Panc1 (cell line): Measurements from ENCODE around the gene TJP1. TPM values are rescaled to one million over a fixed set of nuclear protein-coding genes. Genes with fewer than 3 reads are reported as not detected.

Experiments
- ATAC-seq: fragments of 200-7000 bp; cut with Tn5 transposase; 2 replicates; pipeline ENCODE4 v1.9.1; 2020; ENCODE audit warnings: mild to moderate bottlenecking, moderate library complexity
- BruUV-seq: library from RNA; stranded (reverse); fragments of 400-500 nt; replicated peaks from 2 replicates; lab custom pipeline; 2021; lab: Mats Ljungman, UMichigan
- CTCF ChIA-PET: fragments of 300-600 bp; sonication (Branson Sonifier 250); formaldehyde crosslinking; loops from one replicate; lab custom pipeline; 2022; ENCODE audit warnings: antibody characterized with exemption; lab: Charles Lee
- POLR2A ChIA-PET: fragments of 300-600 bp; sonication (Branson Sonifier 250); formaldehyde crosslinking; loops from one replicate; lab custom pipeline; 2022; ENCODE audit warnings: antibody characterized with exemption; lab: Charles Lee
- DNase-seq: peaks from one replicate; pipeline ENCODE4 v3.0.0-alpha.2; 2010; ENCODE audit warnings: low read depth, low spot score
- H3K27ac ChIP-seq: 2 replicates; pipeline ENCODE4 v1.5.1; 2011; ENCODE audit warnings: mild to moderate bottlenecking, low read length, inconsistent platforms
- H3K27me3 ChIP-seq: fragments of 200-500 bp; sonication (Bioruptor generic); 2 replicates; pipeline ENCODE4 v1.6.0; 2014; ENCODE audit warnings: low read length, inconsistent platforms; ENCODE audit not compliant: control insufficient read depth, insufficient read depth
- H3K36me3 ChIP-seq: fragments of 200-500 bp; sonication (Bioruptor generic); 2 replicates; pipeline ENCODE4 v1.5.1; 2014; ENCODE audit warnings: inconsistent platforms, mild to moderate bottlenecking, low read length, moderate library complexity; ENCODE audit not compliant: control insufficient read depth, insufficient read depth
- H3K4me1 ChIP-seq: 2 replicates; pipeline ENCODE4 v1.5.1; 2011; ENCODE audit warnings: inconsistent platforms, mild to moderate bottlenecking, low read length, moderate library complexity; ENCODE audit not compliant: control insufficient read depth, insufficient read depth
- H3K4me3 ChIP-seq, 2 experiments: 2 replicates each; pipeline ENCODE4 v1.5.1; 2011 to 2012; ENCODE audit warnings: low read depth in 2 of 2, low read length in 2 of 2, mild to moderate bottlenecking in 2 of 2, inconsistent platforms in 1 of 2, moderate library complexity in 1 of 2
- H3K9me3 ChIP-seq: fragments of 200-500 bp; sonication (Bioruptor generic); 2 replicates; pipeline ENCODE4 v1.5.1; 2014; ENCODE audit warnings: low read depth, mild to moderate bottlenecking, inconsistent platforms, low read length, moderate library complexity; ENCODE audit not compliant: control insufficient read depth, insufficient read depth
- CTCF ChIP-seq: fragments of 450-650 bp; IDR thresholded peaks from 2 replicates; pipeline ENCODE4 v1.5.1; 2017; ENCODE audit warnings: mild to moderate bottlenecking
- POLR2AphosphoS5 ChIP-seq: IDR thresholded peaks from 2 replicates; pipeline ENCODE4 v1.6.1; 2012; ENCODE audit warnings: mild to moderate bottlenecking, low read depth, low read length, moderate library complexity
- SIN3A ChIP-seq: IDR thresholded peaks from 2 replicates; pipeline ENCODE4 v1.6.1; 2012; ENCODE audit warnings: low read depth, mild to moderate bottlenecking, low read length, moderate library complexity, borderline replicate concordance; ENCODE audit not compliant: insufficient read depth
- TCF7L2 ChIP-seq: IDR thresholded peaks from 2 replicates; pipeline ENCODE4 v1.6.1; 2011; ENCODE audit warnings: mild to moderate bottlenecking, low read depth, low read length, inconsistent platforms
- in situ Hi-C: cut with HindIII; loops from 2 replicates; pipeline ENCODE4 v1.10.0; 2016; ENCODE audit warnings: low sequenced_read_pairs, low pct_unique_long_range_greater_than_20kb
- intact Hi-C: fragments of 100-400 bp; cut with micrococcal nuclease; formaldehyde crosslinking; loops from one replicate; pipeline ENCODE4 v1.10.0; 2022; ENCODE audit not compliant: unreplicated experiment
- total RNA-seq: library from RNA; stranded (reverse); gene quantifications from one replicate; pipeline ENCODE4 v1.2.1, GENCODE V29; 2021; ENCODE audit not compliant: unreplicated experiment
- TF ChIP-seq, protein P1 (sequence below), 2 experiments: IDR thresholded peaks; 2 replicates each; pipeline ENCODE4 v1.6.1; 2011 to 2012; ENCODE audit warnings: low read depth in 2 of 2, control low read depth in 1 of 2, low read length in 1 of 2, mild to moderate bottlenecking in 1 of 2, moderate library complexity in 1 of 2; ENCODE audit not compliant: insufficient read depth in 1 of 2

TJP1 gene
- total RNA-seq, 1 experiment from 2014 or later, result 79.1 TPM

DNA sequence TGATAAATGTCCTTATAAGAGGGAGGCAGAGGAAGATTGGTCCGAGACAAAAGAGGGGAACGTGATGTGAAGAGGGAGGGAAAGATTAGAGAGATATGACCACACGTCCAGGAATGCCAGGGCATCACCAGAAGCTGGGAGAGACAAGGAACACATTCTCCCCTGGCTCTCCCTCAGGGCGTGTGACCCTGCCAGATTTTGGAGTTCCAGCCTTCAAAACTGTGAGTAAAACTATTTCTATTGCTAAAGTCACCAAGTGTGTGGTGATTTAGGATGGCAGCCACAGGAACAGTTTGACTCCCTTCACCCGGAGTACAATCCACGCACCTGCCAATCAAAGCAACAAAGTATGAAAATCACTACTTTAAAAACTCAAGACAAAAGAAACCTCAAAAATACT, 32.1 kb upstream of the TJP1 start:
- H3K27me3 ChIP-seq, result no peaks in the 10 kb centered on the region
- ChIA-PET POLR2A (no interaction called here), CTCF (interaction anchor here (0.9 kb wide), 1 partner anchor 71 kb away, joined by 3 read pairs; no protein-coding TSS in a partner anchor)
- no peaks in the 10 kb centered on the region for H3K36me3 ChIP-seq
- no peaks in the 10 kb centered on the region for H3K4me1 ChIP-seq
- BruUV-seq, result no TSS peak
- ATAC-seq (no peak), DNase-seq (no peak)
- no peaks in the 10 kb centered on the region for H3K9me3 ChIP-seq
- H3K4me3 ChIP-seq, result no peak overlapping the region
- intact Hi-C loops, result no loop called here
- TF ChIP-seq SIN3A, result no peak
- TF ChIP-seq TCF7L2, result no peak
- TF ChIP-seq CTCF, result no peak
- no peak for TF ChIP-seq POLR2AphosphoS5
- TF ChIP-seq, protein P1, sequence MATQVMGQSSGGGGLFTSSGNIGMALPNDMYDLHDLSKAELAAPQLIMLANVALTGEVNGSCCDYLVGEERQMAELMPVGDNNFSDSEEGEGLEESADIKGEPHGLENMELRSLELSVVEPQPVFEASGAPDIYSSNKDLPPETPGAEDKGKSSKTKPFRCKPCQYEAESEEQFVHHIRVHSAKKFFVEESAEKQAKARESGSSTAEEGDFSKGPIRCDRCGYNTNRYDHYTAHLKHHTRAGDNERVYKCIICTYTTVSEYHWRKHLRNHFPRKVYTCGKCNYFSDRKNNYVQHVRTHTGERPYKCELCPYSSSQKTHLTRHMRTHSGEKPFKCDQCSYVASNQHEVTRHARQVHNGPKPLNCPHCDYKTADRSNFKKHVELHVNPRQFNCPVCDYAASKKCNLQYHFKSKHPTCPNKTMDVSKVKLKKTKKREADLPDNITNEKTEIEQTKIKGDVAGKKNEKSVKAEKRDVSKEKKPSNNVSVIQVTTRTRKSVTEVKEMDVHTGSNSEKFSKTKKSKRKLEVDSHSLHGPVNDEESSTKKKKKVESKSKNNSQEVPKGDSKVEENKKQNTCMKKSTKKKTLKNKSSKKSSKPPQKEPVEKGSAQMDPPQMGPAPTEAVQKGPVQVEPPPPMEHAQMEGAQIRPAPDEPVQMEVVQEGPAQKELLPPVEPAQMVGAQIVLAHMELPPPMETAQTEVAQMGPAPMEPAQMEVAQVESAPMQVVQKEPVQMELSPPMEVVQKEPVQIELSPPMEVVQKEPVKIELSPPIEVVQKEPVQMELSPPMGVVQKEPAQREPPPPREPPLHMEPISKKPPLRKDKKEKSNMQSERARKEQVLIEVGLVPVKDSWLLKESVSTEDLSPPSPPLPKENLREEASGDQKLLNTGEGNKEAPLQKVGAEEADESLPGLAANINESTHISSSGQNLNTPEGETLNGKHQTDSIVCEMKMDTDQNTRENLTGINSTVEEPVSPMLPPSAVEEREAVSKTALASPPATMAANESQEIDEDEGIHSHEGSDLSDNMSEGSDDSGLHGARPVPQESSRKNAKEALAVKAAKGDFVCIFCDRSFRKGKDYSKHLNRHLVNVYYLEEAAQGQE (IDR thresholded peaks at IDR 0.05; ENCODE audit: insufficient read depth in 1 of 2, low read depth in 2 of 2, low read length in 1 of 2), result no peak
- no peak overlapping the region for H3K27ac ChIP-seq
- in situ Hi-C loops, result no loop called here

- POLR2A ChIA-PET, result no interaction called here
- H3K36me3 ChIP-seq, result no peaks in the 10 kb centered on the region
- ATAC-seq (no peak), DNase-seq (no peak)
- H3K9me3 ChIP-seq, result no peaks in the 10 kb centered on the region
- no TSS peak for BruUV-seq
- no peaks in the 10 kb centered on the region for H3K4me1 ChIP-seq
- intact Hi-C loops, result no loop called here
- CTCF ChIA-PET, result no interaction called here
- TF ChIP-seq CTCF (no peak), SIN3A (no peak), POLR2AphosphoS5 (no peak)
- TF ChIP-seq, protein P1 (IDR thresholded peaks at IDR 0.05; ENCODE audit: insufficient read depth in 1 of 2, low read depth in 2 of 2, low read length in 1 of 2), result no peak
- H3K27me3 ChIP-seq, result no peaks in the 10 kb centered on the region
- H3K4me3 ChIP-seq, result no peak overlapping the region
- no peak overlapping the region for H3K27ac ChIP-seq
- in situ Hi-C loops, result no loop called here
Measured at GRCh38 chr15:29853211-29853987, 31.1 kb upstream of the TJP1 start.
